Calu3 (cell line): ENCODE results near the gene OR56A4. TPM values are rescaled to one million over a fixed set of nuclear protein-coding genes. Genes with fewer than 3 reads are reported as not detected.

Experiments used
- Bru-seq: library from RNA; stranded (reverse); fragments of 400-500 nt; gene quantifications from one replicate; lab custom pipeline; 2021; lab: Mats Ljungman, UMichigan
- BruChase-seq, 2 experiments: library from RNA; stranded (reverse); fragments of 400-500 nt; gene quantifications; one replicate each; lab custom pipeline; 2021; lab: Mats Ljungman, UMichigan
- BruUV-seq: library from RNA; stranded (reverse); fragments of 400-500 nt; replicated peaks from 2 replicates; lab custom pipeline; 2021; lab: Mats Ljungman, UMichigan
- CTCF ChIA-PET: fragments of 300-600 bp; sonication (Branson Sonifier 250); formaldehyde crosslinking; loops from one replicate; lab custom pipeline; 2022; ENCODE audit warnings: antibody characterized with exemption; lab: Charles Lee
- DNase-seq: peaks from one replicate; pipeline ENCODE4 v3.0.0; 2022
- H3K27ac Mint-ChIP-seq: one replicate; pipeline ENCODE4 v1.8.0; 2022; ENCODE audit warnings: mixed read lengths; ENCODE audit not compliant: unreplicated experiment
- H3K27me3 Mint-ChIP-seq: one replicate; pipeline ENCODE4 v1.8.0; 2022; ENCODE audit warnings: mixed read lengths; ENCODE audit not compliant: unreplicated experiment
- H3K36me3 Mint-ChIP-seq: one replicate; pipeline ENCODE4 v1.8.0; 2022; ENCODE audit warnings: mild to moderate bottlenecking, moderate library complexity, mixed read lengths; ENCODE audit not compliant: insufficient read depth, unreplicated experiment
- H3K4me1 Mint-ChIP-seq: one replicate; pipeline ENCODE4 v1.8.0; 2022; ENCODE audit warnings: mild to moderate bottlenecking, low read depth, mixed read lengths; ENCODE audit not compliant: unreplicated experiment
- H3K4me3 Mint-ChIP-seq: one replicate; pipeline ENCODE4 v1.8.0; 2022; ENCODE audit warnings: mild to moderate bottlenecking, low read depth, moderate library complexity, mixed read lengths; ENCODE audit not compliant: unreplicated experiment
- H3K9me3 Mint-ChIP-seq: one replicate; pipeline ENCODE4 v1.8.0; 2022; ENCODE audit warnings: low read depth, mixed read lengths; ENCODE audit not compliant: unreplicated experiment
- intact Hi-C: fragments of 100-400 bp; cut with micrococcal nuclease; formaldehyde crosslinking; loops from one replicate; pipeline ENCODE4 v1.10.0; 2022; ENCODE audit not compliant: unreplicated experiment
- long read RNA-seq: library from polyadenylated mRNA; stranded (forward); transcript quantifications from one replicate; pipeline ENCODE4 v2.0.0, GENCODE V29; 2022
- total RNA-seq: library from RNA; stranded (reverse); gene quantifications from 2 replicates; pipeline ENCODE4 v1.2.3, GENCODE V29; 2022
- TF ChIP-seq, protein P1 (sequence below): fragments of 200-600 bp; IDR thresholded peaks from one replicate; pipeline ENCODE4 v1.8.0; 2022; ENCODE audit warnings: antibody characterized with exemption; ENCODE audit not compliant: unreplicated experiment

OR56A4 gene, protein sequence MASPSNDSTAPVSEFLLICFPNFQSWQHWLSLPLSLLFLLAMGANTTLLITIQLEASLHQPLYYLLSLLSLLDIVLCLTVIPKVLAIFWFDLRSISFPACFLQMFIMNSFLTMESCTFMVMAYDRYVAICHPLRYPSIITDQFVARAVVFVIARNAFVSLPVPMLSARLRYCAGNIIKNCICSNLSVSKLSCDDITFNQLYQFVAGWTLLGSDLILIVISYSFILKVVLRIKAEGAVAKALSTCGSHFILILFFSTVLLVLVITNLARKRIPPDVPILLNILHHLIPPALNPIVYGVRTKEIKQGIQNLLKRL
- total RNA-seq (0.26 TPM in 1 of 2 replicates, not detected in the other), Bru-seq, nascent RNA (not detected), BruChase-seq, experiment 1, labeled RNA remaining after a 6-hour chase (not detected), BruChase-seq, experiment 2, labeled RNA remaining after a 2-hour chase (percentile 9 among the genes with signal in this experiment)
- long read RNA-seq = 0 reads

DNA sequence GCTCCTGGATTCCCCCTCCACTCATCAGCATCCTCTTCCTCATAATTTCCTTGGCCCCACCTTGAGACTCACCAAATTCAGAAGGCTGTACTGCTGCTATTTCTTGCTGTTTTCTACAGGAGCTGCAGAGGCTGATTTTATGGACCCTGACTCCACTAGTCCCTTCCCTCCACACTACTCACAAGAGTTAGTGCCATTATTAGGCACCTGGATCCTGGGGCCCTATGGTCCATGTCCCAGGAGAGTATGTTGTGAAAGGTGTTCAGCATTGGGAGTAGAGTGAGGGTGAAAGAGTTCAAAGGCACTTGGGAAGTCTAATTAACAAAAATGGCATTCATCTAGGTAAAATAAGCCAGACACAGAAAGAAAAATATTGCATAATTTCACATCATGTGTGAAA is at the start of gene OR56A4:
Gene OR56A4 (minus strand): TSS at position 101 of the 400 bp plus-strand sequence. CDS start 3,954 bp downstream, outside the sequence.
- Mint-ChIP-seq H3K4me3 (no peak within 1 kb of the TSS), H3K27ac (no peak within 1 kb of the TSS), H3K9me3 (no peaks in the 10 kb centered on the region), H3K4me1 (no peaks in the 10 kb centered on the region), H3K27me3 (peaks cover 19% of the 10 kb centered on the region), H3K36me3 (no peaks in the 10 kb centered on the region)
- CTCF ChIA-PET = no interaction called here
- no TSS peak for BruUV-seq
- DNase-seq = no peak
- intact Hi-C loops = no loop called here
- TF ChIP-seq, protein P1, sequence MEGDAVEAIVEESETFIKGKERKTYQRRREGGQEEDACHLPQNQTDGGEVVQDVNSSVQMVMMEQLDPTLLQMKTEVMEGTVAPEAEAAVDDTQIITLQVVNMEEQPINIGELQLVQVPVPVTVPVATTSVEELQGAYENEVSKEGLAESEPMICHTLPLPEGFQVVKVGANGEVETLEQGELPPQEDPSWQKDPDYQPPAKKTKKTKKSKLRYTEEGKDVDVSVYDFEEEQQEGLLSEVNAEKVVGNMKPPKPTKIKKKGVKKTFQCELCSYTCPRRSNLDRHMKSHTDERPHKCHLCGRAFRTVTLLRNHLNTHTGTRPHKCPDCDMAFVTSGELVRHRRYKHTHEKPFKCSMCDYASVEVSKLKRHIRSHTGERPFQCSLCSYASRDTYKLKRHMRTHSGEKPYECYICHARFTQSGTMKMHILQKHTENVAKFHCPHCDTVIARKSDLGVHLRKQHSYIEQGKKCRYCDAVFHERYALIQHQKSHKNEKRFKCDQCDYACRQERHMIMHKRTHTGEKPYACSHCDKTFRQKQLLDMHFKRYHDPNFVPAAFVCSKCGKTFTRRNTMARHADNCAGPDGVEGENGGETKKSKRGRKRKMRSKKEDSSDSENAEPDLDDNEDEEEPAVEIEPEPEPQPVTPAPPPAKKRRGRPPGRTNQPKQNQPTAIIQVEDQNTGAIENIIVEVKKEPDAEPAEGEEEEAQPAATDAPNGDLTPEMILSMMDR = no peak

DNA sequence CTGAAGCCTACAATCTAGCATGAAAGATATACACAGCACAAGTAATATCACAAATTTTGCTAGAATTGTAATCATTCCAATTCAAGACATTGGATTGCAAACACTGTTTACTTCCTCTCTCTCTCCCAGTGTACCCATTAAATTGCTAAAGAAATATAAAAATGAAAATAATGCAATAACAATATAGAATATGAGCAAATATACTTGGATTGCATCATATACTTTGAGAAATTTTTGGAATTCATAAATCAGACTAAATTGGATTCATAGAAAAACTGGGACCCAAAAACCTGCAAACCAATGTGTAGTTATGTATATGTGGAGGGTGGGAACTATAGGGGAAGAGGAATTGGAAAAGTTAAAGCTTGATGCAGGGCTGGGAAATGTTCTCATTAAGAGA is 48.8 kb upstream of the OR56A4 start:
- Mint-ChIP-seq H3K27me3 (peaks cover 52% of the 10 kb centered on the region), H3K4me1 (no peaks in the 10 kb centered on the region), H3K36me3 (no peaks in the 10 kb centered on the region), H3K9me3 (no peaks in the 10 kb centered on the region), H3K27ac (no peak overlapping the region), H3K4me3 (no peak overlapping the region)
- CTCF ChIA-PET = no interaction called here
- TF ChIP-seq, protein P1 = no peak
- DNase-seq = no peak
- intact Hi-C loops = no loop called here
- no TSS peak for BruUV-seq

DNA sequence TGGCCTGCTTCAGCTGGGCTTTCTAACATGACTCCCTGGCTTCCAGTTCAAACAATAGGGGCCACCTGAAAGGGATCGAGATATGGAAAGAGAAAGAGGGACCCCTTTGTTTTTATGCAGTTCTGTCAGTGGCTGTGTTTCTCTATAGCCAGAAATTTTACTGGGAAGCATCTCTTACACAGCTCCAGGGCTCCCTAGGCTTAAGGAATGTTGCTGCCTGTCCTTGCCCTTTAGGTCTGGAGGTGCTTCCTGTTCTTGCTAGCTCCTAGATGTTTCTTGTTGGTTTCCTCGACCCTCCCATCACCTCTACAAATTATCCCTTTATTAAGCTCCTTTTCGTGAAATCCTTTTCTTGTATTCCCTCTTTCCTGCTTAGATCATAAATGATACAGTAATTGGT is 45.6 kb upstream of the OR56A4 start:
- BruUV-seq = no TSS peak
- no peak overlapping the region for H3K4me3 Mint-ChIP-seq
- H3K36me3 Mint-ChIP-seq = no peaks in the 10 kb centered on the region
- peaks cover 37% of the 10 kb centered on the region for H3K27me3 Mint-ChIP-seq
- no peaks in the 10 kb centered on the region for H3K9me3 Mint-ChIP-seq
- H3K4me1 Mint-ChIP-seq = no peaks in the 10 kb centered on the region
- DNase-seq = no peak
- CTCF ChIA-PET = no interaction called here
- no peak overlapping the region for H3K27ac Mint-ChIP-seq
- TF ChIP-seq, protein P1 = no peak
- intact Hi-C loops = no loop called here

DNA sequence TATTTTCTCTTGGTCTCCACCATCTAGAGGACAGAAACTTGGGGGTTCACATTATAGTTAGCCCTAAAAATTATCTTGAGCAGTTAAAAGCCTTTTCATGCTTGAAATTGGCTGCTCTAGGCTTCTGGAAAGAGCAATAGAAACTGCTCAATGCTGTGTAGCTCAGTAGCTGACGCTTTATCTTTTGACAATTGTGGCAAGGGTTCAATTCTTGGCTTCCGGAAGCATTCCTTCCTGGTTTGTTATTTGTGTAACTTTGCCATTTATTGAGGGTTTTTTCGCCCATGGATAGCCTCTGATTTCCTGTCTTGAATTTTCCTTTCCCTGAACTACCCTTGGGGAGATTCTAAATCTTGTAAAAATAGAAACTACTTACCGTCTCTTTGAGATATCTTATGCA is 34.1 kb upstream of the OR56A4 start:
- H3K4me3 Mint-ChIP-seq = no peak overlapping the region
- CTCF ChIA-PET = no interaction called here
- DNase-seq = no peak
- no peaks in the 10 kb centered on the region for H3K36me3 Mint-ChIP-seq
- no peaks in the 10 kb centered on the region for H3K9me3 Mint-ChIP-seq
- peaks cover 48% of the 10 kb centered on the region for H3K27me3 Mint-ChIP-seq
- no peaks in the 10 kb centered on the region for H3K4me1 Mint-ChIP-seq
- BruUV-seq = no TSS peak
- TF ChIP-seq, protein P1 = no peak
- no peak overlapping the region for H3K27ac Mint-ChIP-seq
- intact Hi-C loops = no loop called here
